Right lobe of liver (tissue), 4 donors: ENCODE data around the gene ZBTB22.

Experiments used
- CTCF ChIP-seq, 4 donors: fragments of 200-600 bp in 3 of 4; fragments of 450-650 bp in 1 of 4; IDR thresholded peaks; one replicate each; pipeline versions ENCODE4 v1.5.1 to v1.8.0; 2016 to 2022; ENCODE audit warnings: antibody characterized with exemption in 4 of 4, mild to moderate bottlenecking in 2 of 4
- POLR2A ChIP-seq: fragments of 450-650 bp; IDR thresholded peaks from one replicate; pipeline ENCODE4 v1.6.1; 2017; ENCODE audit warnings: antibody characterized with exemption, mild to moderate bottlenecking
- donor health status: DM: no; HTN: no; CAD: no.
- donor health status: DM: no; HTN: no; CAD: no.
- donor health status: DM: no; HTN: yes; CAD: no.

GRCh38 chr6:33290459-33290858 lies 27.1 kb downstream of the ZBTB22 start:
- TF ChIP-seq POLR2A (no peak), CTCF (IDR thresholded peaks at IDR 0.05) (no peak)
